T-helper 17 cell (primary cell): ENCODE measurements around the gene CHST3. TPM values are rescaled to one million over a fixed set of nuclear protein-coding genes. Genes with fewer than 3 reads are reported as not detected.

ENCODE experiments used
- ATAC-seq: fragments of 150-1000 bp; cut with Tn5 transposase; 2 replicates; pipeline ENCODE4 v1.10.0; 2021; ENCODE audit warnings: mild to moderate bottlenecking, moderate library complexity
- DNase-seq, 3 donors: peaks; one replicate each; pipeline versions ENCODE4 v3.0.0 to v3.0.0-alpha.2; 2020 to 2021
- H3K9me3 ChIP-seq: one replicate; pipeline ENCODE4 v1.7.0; 2013; ENCODE audit warnings: low read length, mild to moderate bottlenecking; ENCODE audit not compliant: control insufficient read depth, poor library complexity, severe bottlenecking
- H3K27ac Mint-ChIP-seq: one replicate; pipeline ENCODE4 v1.8.0; 2022; ENCODE audit warnings: mild to moderate bottlenecking, moderate library complexity, mixed read lengths
- H3K27me3 Mint-ChIP-seq: one replicate; pipeline ENCODE4 v1.8.0; 2022; ENCODE audit warnings: mixed read lengths
- H3K36me3 Mint-ChIP-seq: one replicate; pipeline ENCODE4 v1.8.0; 2022; ENCODE audit warnings: low read depth, mixed read lengths
- H3K4me1 Mint-ChIP-seq: one replicate; pipeline ENCODE4 v1.8.0; 2022; ENCODE audit warnings: mild to moderate bottlenecking, mixed read lengths
- H3K4me3 Mint-ChIP-seq: one replicate; pipeline ENCODE4 v1.8.0; 2022; ENCODE audit warnings: mild to moderate bottlenecking, moderate library complexity, mixed read lengths
- total RNA-seq, 4 donors: library from RNA in 2 of 4; stranded (reverse) in 2 of 4; gene quantifications; one replicate each; pipeline ENCODE4 v1.2.3 and lab custom pipeline; 2022 to 2026

The CHST3 gene
- total RNA-seq, 2 donors from 2014 or later = not detected

GRCh38 chr10:71996592-71997371 is 32.6 kb downstream of the CHST3 start:
- DNase-seq (no peak), ATAC-seq (no peak)
- H3K27ac Mint-ChIP-seq = no peak overlapping the region
- H3K36me3 Mint-ChIP-seq = peaks cover 2% of the 10 kb centered on the region
- peaks cover 5% of the 10 kb centered on the region for H3K4me1 Mint-ChIP-seq
- no peaks in the 10 kb centered on the region for H3K9me3 ChIP-seq
- no peak overlapping the region for H3K4me3 Mint-ChIP-seq
- peaks cover 7% of the 10 kb centered on the region for H3K27me3 Mint-ChIP-seq

- H3K9me3 ChIP-seq = no peaks in the 10 kb centered on the region
- no peak for ATAC-seq
- H3K36me3 Mint-ChIP-seq = peaks cover under 1% of the 10 kb centered on the region
- no peak overlapping the region for H3K27ac Mint-ChIP-seq
- H3K4me3 Mint-ChIP-seq = no peak overlapping the region
- DNase-seq = no peak
- peaks cover 7% of the 10 kb centered on the region for H3K27me3 Mint-ChIP-seq
- H3K4me1 Mint-ChIP-seq = peaks cover 5% of the 10 kb centered on the region
Observed at GRCh38 chr10:71998119-71998839, 34.1 kb downstream of the CHST3 start.

GRCh38 chr10:71998840-71999194 is 34.6 kb downstream of the CHST3 start:
- Mint-ChIP-seq H3K27me3 (peaks cover 7% of the 10 kb centered on the region), H3K4me1 (peaks cover 5% of the 10 kb centered on the region), H3K36me3 (no peaks in the 10 kb centered on the region), H3K4me3 (no peak overlapping the region), H3K27ac (no peak overlapping the region)
- H3K9me3 ChIP-seq = no peaks in the 10 kb centered on the region
- no peak for ATAC-seq
- no peak for DNase-seq

- H3K9me3 ChIP-seq = no peaks in the 10 kb centered on the region
- no peak overlapping the region for H3K4me3 Mint-ChIP-seq
- no peaks in the 10 kb centered on the region for H3K36me3 Mint-ChIP-seq
- H3K27me3 Mint-ChIP-seq = peaks cover 7% of the 10 kb centered on the region
- peaks cover 5% of the 10 kb centered on the region for H3K4me1 Mint-ChIP-seq
- no peak overlapping the region for H3K27ac Mint-ChIP-seq
- no peak for ATAC-seq
- DNase-seq = no peak
Observed at GRCh38 chr10:71999360-72000072, 35.3 kb downstream of the CHST3 start.

- Mint-ChIP-seq H3K4me1 (peaks cover 5% of the 10 kb centered on the region), H3K27me3 (peaks cover 7% of the 10 kb centered on the region), H3K36me3 (no peaks in the 10 kb centered on the region), H3K27ac (no peak overlapping the region), H3K4me3 (no peak overlapping the region)
- ATAC-seq (no peak), DNase-seq (no peak)
- H3K9me3 ChIP-seq = no peaks in the 10 kb centered on the region
Observed at GRCh38 chr10:72000073-72001032, 36.2 kb downstream of the CHST3 start.

GRCh38 chr10:72001033-72001395 is 36.8 kb downstream of the CHST3 start:
- Mint-ChIP-seq H3K4me3 (no peak overlapping the region), H3K36me3 (no peaks in the 10 kb centered on the region), H3K27me3 (peaks cover 7% of the 10 kb centered on the region), H3K4me1 (peaks cover 5% of the 10 kb centered on the region), H3K27ac (no peak overlapping the region)
- no peaks in the 10 kb centered on the region for H3K9me3 ChIP-seq
- no peak for ATAC-seq
- DNase-seq = no peak

GRCh38 chr10:72002354-72003295 is 38.4 kb downstream of the CHST3 start:
- Mint-ChIP-seq H3K27me3 (peaks cover 7% of the 10 kb centered on the region), H3K27ac (no peak overlapping the region), H3K36me3 (no peaks in the 10 kb centered on the region)

GRCh38 chr10:72006026-72006425 is 41.8 kb downstream of the CHST3 start:
- H3K36me3 Mint-ChIP-seq = no peaks in the 10 kb centered on the region
- H3K27ac Mint-ChIP-seq = no peak overlapping the region
- H3K4me3 Mint-ChIP-seq = no peak overlapping the region
- no peaks in the 10 kb centered on the region for H3K9me3 ChIP-seq
- ATAC-seq (no peak), DNase-seq (no peak)
- peaks cover 2% of the 10 kb centered on the region for H3K4me1 Mint-ChIP-seq
- no peaks in the 10 kb centered on the region for H3K27me3 Mint-ChIP-seq

More at GRCh38 chr10:72002354-72003295, 38.4 kb downstream of the CHST3 start:
- Mint-ChIP-seq H3K4me3 (no peak overlapping the region), H3K4me1 (peaks cover 5% of the 10 kb centered on the region)
- no peaks in the 10 kb centered on the region for H3K9me3 ChIP-seq
- DNase-seq = no peak
- ATAC-seq = no peak

GRCh38 chr10:72007246-72007892 is 43.2 kb downstream of the CHST3 start:
- Mint-ChIP-seq H3K36me3 (no peaks in the 10 kb centered on the region), H3K27me3 (no peaks in the 10 kb centered on the region), H3K27ac (no peak overlapping the region), H3K4me1 (peaks cover 2% of the 10 kb centered on the region), H3K4me3 (no peak overlapping the region)
- no peak for DNase-seq
- no peaks in the 10 kb centered on the region for H3K9me3 ChIP-seq
- ATAC-seq = no peak

GRCh38 chr10:72008096-72008981 is 44.1 kb downstream of the CHST3 start:
- Mint-ChIP-seq H3K4me1 (peaks cover 2% of the 10 kb centered on the region), H3K36me3 (no peaks in the 10 kb centered on the region), H3K4me3 (no peak overlapping the region), H3K27me3 (no peaks in the 10 kb centered on the region), H3K27ac (no peak overlapping the region)
- DNase-seq = no peak
- no peaks in the 10 kb centered on the region for H3K9me3 ChIP-seq
- no peak for ATAC-seq

- H3K4me3 Mint-ChIP-seq = no peak overlapping the region
- ATAC-seq (no peak), DNase-seq (no peak)
- H3K27me3 Mint-ChIP-seq = no peaks in the 10 kb centered on the region
- peaks cover 2% of the 10 kb centered on the region for H3K4me1 Mint-ChIP-seq
- H3K36me3 Mint-ChIP-seq = no peaks in the 10 kb centered on the region
- H3K27ac Mint-ChIP-seq = no peak overlapping the region
- no peaks in the 10 kb centered on the region for H3K9me3 ChIP-seq
Observed at GRCh38 chr10:72009051-72009424, 44.8 kb downstream of the CHST3 start.
